ENCODE data around the gene MRPS35.

DNA sequence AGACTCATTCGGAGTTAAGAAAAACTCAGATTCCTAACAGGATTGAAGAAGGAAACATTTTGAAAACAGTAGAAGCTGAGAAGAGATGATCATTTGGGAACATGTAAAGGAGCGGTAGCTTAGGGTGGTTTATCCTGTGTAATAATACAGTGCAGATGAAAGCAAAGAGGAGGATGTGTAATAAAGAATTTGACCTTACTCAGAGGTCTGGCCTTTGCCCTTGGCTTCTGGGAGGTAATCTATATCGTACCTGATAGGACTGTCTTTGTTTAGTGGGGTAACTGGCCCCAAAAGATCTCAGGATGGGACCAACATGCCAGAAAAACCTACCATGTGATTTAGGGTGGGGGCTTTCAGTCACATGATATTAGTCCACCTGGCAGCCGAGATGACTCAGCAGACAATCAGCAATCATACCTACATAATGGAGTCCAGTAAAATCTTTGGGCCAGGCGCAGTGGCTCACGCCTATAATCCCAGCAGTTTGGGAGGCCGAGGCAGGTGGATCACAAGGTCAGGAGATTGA, 46.1 kb downstream of the MRPS35 start:
- TF ChIP-seq, protein P1, sequence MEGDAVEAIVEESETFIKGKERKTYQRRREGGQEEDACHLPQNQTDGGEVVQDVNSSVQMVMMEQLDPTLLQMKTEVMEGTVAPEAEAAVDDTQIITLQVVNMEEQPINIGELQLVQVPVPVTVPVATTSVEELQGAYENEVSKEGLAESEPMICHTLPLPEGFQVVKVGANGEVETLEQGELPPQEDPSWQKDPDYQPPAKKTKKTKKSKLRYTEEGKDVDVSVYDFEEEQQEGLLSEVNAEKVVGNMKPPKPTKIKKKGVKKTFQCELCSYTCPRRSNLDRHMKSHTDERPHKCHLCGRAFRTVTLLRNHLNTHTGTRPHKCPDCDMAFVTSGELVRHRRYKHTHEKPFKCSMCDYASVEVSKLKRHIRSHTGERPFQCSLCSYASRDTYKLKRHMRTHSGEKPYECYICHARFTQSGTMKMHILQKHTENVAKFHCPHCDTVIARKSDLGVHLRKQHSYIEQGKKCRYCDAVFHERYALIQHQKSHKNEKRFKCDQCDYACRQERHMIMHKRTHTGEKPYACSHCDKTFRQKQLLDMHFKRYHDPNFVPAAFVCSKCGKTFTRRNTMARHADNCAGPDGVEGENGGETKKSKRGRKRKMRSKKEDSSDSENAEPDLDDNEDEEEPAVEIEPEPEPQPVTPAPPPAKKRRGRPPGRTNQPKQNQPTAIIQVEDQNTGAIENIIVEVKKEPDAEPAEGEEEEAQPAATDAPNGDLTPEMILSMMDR (IDR thresholded peaks at IDR 0.05): no peak
- no peak for TF ChIP-seq EZH2 (IDR thresholded peaks at IDR 0.05)
- no peak for TF ChIP-seq EZH2phosphoT487 (IDR thresholded peaks at IDR 0.05)

Measured in neural progenitor cell (in vitro differentiated cells).